Kidney (tissue), 14 donors: ENCODE results near the gene AFAP1L2. TPM values are rescaled to one million over a fixed set of nuclear protein-coding genes. Genes with fewer than 3 reads are reported as not detected.

Source experiments
- DNase-seq, 5 donors: peaks; one replicate each; pipeline ENCODE4 v3.0.0-alpha.2; 2013 to 2020
- FAIRE-seq: peaks from 2 replicates; lab custom pipeline; 2012; peaks lifted over from hg19 to GRCh38; lab: Jason Lieb, UNC
- H3K27ac ChIP-seq, 2 donors: one replicate each; pipeline ENCODE4 v1.7.0; 2013; ENCODE audit warnings: low read depth in 2 of 2, low read length in 2 of 2, inconsistent platforms in 1 of 2
- H3K27me3 ChIP-seq: one replicate; pipeline ENCODE4 v1.7.1; 2013; ENCODE audit warnings: low read length, inconsistent platforms; ENCODE audit not compliant: control insufficient read depth, insufficient read depth
- H3K36me3 ChIP-seq, 3 donors: one replicate each; pipeline versions ENCODE4 v1.7.0 to v1.7.1; 2013; ENCODE audit warnings: low read length in 3 of 3, control low read depth in 1 of 3, inconsistent platforms in 1 of 3; ENCODE audit not compliant: insufficient read depth in 3 of 3, control insufficient read depth in 2 of 3
- H3K4me1 ChIP-seq, 3 donors: one replicate each; pipeline versions ENCODE4 v1.7.0 to v1.7.1; 2013; ENCODE audit warnings: low read length in 3 of 3, inconsistent platforms in 1 of 3, low read depth in 1 of 3; ENCODE audit not compliant: control insufficient read depth in 2 of 3, insufficient read depth in 2 of 3
- H3K4me3 ChIP-seq, 3 donors: one replicate each; pipeline versions ENCODE4 v1.7.0 to v1.8.1; 2013; ENCODE audit warnings: low read length in 3 of 3, control low read depth in 1 of 3, inconsistent platforms in 1 of 3
- H3K9ac ChIP-seq, 3 donors: one replicate each; pipeline versions ENCODE4 v1.7.0 to v1.7.1; 2013; ENCODE audit warnings: low read length in 3 of 3, control low read depth in 1 of 3, inconsistent platforms in 1 of 3
- H3K9me3 ChIP-seq, 3 donors: one replicate each; pipeline versions ENCODE4 v1.7.0 to v1.7.1; 2013; ENCODE audit warnings: low read length in 3 of 3, control low read depth in 1 of 3, inconsistent platforms in 1 of 3; ENCODE audit not compliant: control insufficient read depth in 2 of 3, insufficient read depth in 1 of 3
- intact Hi-C: fragments of 100-400 bp; cut with DNase I; formaldehyde crosslinking; loops from one replicate; pipeline ENCODE4 v1.11.1; 2022
- polyA plus RNA-seq: library from polyadenylated mRNA; stranded (reverse); fragments of 350-450 nt; fragmentation: Illumina TruSeq; extraction: RNeasy Lipid Tissue Mini Kit (QIAGEN cat#74804); gene quantifications from one replicate; pipeline ENCODE4 v1.2.3, GENCODE V29; 2014; ENCODE audit warnings: low read depth, low replicate concordance; ENCODE audit not compliant: insufficient read depth
- total RNA-seq: library from RNA; stranded (reverse); fragmentation: NEBNext Ultra II Directional; extraction: Animal tissue kit (Norgen Biotek cat#: 25700); gene quantifications from one replicate; pipeline ENCODE4 v1.2.1, GENCODE V29; 2021
- TF ChIP-seq, protein P1 (sequence below): IDR thresholded peaks from 3 replicates; pipeline ENCODE4 v1.5.1; 2012; ENCODE audit warnings: mild to moderate bottlenecking, moderate library complexity, borderline replicate concordance; ENCODE audit not compliant: insufficient read depth; ENCODE audit errors: extremely low read depth
- donor health status: control.
- donor health status: control.
- donor health status: control.
- donor health status: control.
- donor health status: control.
- donor health status: DM: yes; HTN: yes; CAD: no.
- donor health status: Normal renal cell carcinoma (clear cell type).

Gene AFAP1L2
- total and polyA plus RNA-seq, 2 donors from 2014 or later = 19.8 to 24.0 TPM

DNA sequence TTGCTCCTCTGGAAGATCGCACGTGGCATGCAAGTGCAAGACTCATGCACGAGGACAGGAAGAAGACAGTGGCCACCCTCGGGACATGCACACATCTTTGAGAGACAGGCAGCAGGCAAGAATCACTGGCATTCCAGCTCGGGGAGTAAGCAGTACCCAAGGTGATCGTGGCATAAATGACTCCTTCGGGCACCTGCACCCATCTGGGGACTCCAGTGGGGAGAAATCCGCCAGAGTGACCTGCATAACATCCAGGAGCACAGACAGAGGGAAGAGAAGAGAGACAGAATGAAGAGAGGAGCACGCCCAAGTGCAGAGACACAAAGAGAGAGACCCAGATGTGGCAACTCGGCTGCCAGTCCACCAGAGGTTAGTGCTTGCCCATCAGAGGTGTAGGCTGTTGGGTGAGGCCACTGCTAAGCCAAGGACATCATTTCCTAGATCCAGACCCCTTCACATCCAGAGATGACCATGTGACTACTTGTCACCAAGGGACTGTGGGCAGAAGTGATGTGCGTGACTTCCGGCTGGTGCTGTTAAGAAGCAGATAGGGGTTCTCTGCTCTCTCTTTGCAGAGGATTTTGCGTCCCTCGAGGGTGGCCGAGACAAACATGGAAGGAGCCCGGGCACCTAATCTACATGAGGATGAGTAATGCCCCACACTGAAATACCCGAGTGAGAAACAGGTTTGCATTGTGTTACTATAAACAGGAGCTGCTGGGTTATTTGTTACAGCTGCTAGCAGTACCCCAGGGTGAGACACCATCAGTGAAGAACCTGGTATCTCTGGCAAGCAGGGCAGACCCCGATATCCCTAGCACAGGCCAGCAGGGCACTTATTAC is 84.7 kb downstream of the AFAP1L2 start:
- no peaks in the 10 kb centered on the region for H3K4me1 ChIP-seq
- intact Hi-C loops = no loop called here
- FAIRE-seq (no peak), DNase-seq (no peak)
- TF ChIP-seq, protein P1, sequence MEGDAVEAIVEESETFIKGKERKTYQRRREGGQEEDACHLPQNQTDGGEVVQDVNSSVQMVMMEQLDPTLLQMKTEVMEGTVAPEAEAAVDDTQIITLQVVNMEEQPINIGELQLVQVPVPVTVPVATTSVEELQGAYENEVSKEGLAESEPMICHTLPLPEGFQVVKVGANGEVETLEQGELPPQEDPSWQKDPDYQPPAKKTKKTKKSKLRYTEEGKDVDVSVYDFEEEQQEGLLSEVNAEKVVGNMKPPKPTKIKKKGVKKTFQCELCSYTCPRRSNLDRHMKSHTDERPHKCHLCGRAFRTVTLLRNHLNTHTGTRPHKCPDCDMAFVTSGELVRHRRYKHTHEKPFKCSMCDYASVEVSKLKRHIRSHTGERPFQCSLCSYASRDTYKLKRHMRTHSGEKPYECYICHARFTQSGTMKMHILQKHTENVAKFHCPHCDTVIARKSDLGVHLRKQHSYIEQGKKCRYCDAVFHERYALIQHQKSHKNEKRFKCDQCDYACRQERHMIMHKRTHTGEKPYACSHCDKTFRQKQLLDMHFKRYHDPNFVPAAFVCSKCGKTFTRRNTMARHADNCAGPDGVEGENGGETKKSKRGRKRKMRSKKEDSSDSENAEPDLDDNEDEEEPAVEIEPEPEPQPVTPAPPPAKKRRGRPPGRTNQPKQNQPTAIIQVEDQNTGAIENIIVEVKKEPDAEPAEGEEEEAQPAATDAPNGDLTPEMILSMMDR = no peak
- no peaks in the 10 kb centered on the region for H3K9me3 ChIP-seq
- H3K36me3 ChIP-seq = peaks cover 0 to 9% (median 0%) of the 10 kb centered on the region in 3 donors
- no peak overlapping the region for H3K27ac ChIP-seq
- no peaks in the 10 kb centered on the region for H3K27me3 ChIP-seq
- no peak overlapping the region for H3K9ac ChIP-seq
- H3K4me3 ChIP-seq = no peak overlapping the region

DNA sequence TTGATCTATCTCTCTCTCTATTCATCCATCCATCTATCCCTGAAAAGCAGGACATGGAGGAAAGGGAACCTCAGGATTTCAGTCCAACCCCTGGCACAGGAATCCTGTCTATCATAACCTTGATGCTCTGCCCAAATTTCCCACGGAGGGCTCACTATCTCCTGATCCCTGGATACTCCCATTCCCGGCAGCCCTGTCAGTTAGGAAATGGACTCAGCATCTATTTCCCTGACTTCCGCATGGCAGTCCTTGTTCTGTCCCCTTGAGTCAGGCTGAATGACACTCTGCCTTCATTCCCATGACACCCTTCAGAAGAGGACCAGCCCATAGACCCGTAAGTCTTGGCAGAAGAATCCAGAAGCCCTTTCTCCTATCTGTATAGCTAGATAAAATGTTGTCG is 87.6 kb downstream of the AFAP1L2 start:
- FAIRE-seq (no peak), DNase-seq (no peak)
- H3K36me3 ChIP-seq = peaks cover 0 to 5% (median 2%) of the 10 kb centered on the region in 3 donors
- no peaks in the 10 kb centered on the region for H3K4me1 ChIP-seq
- H3K9ac ChIP-seq = no peak overlapping the region
- H3K9me3 ChIP-seq = peaks cover 0 to 5% (median 0%) of the 10 kb centered on the region in 3 donors
- H3K27ac ChIP-seq = no peak overlapping the region
- no peaks in the 10 kb centered on the region for H3K27me3 ChIP-seq
- no peak overlapping the region for H3K4me3 ChIP-seq
- TF ChIP-seq, protein P1 = no peak
- intact Hi-C loops = no loop called here

DNA sequence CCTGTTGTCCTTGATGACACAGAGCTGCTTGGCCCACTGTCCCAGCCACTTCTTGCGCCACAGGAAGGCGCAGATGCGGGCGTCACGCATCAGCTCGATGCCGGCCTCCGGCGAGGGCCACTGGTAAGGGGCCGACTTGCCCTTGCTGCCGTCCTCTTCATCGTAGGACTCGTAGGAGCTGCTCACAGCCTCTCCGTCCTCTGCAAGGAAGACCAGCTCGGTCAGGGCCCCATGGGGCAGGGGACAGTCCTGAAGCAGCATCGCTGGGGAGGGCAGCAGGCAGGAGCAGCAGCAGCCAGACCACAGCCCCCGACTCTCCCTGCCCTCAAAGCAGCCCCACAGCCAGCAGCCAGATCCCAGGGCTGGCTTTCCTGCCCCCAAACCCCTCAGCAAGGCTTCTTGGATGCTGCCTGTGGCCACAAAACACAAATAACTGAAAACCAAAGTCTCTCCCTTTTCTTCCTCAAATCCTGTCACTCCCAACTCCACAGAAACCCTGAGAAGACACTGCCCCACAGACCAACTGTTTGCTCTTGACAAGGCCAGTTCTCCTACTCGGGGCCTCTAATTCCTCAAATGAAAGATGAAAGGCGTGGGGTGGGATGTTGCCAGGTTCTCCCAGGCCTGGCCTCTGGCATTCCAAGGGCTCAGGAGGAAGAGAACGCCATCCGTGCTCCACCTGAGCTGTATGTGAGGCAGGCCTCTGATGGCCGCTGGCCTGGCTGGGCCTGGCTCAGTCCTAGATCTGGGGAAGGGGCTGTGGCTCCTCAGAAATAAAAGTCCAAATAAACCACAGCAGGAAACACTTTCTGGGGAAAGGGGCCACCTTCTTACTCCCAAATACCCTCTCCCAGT is 88.5 kb downstream of the AFAP1L2 start:
- TF ChIP-seq, protein P1 = no peak
- FAIRE-seq (no peak), DNase-seq (no peak)
- Histone ChIP-seq H3K27me3 (no peaks in the 10 kb centered on the region), H3K4me1 (no peaks in the 10 kb centered on the region), H3K27ac (no peak overlapping the region), H3K36me3 (peaks cover 0 to 5% (median 2%) of the 10 kb centered on the region in 3 donors), H3K4me3 (no peak overlapping the region), H3K9ac (no peak overlapping the region), H3K9me3 (peaks cover 0 to 5% (median 0%) of the 10 kb centered on the region in 3 donors)
- intact Hi-C loops = no loop called here
